CD8-positive, alpha-beta memory T cell (primary cell): ENCODE data around the gene KRTAP10-9. TPM values are rescaled to one million over a fixed set of nuclear protein-coding genes. Genes with fewer than 3 reads are reported as not detected.
"Not testable (repeated sequence)": the region's sequence is repeated elsewhere in the genome, so short reads cannot be mapped to it uniquely, and the experiment has no call there.

ENCODE experiments used
- CTCF ChIA-PET: fragments of 350-600 bp; sonication (Branson Sonifier 250); formaldehyde crosslinking; loops from one replicate; lab custom pipeline; 2021; ENCODE audit warnings: antibody characterized with exemption; lab: Charles Lee
- POLR2A ChIA-PET: fragments of 350-600 bp; sonication (Branson Sonifier 250); formaldehyde crosslinking; loops from one replicate; lab custom pipeline; 2021; ENCODE audit warnings: antibody characterized with exemption; lab: Charles Lee
- DNase-seq, 5 donors: peaks; one replicate each; pipeline versions ENCODE4 v3.0.0 to v3.0.0-alpha.2; 2020 to 2022; ENCODE audit warnings: mixed read lengths in 1 of 5
- H3K27ac ChIP-seq: one replicate; pipeline ENCODE4 v1.7.0; 2013; ENCODE audit warnings: low read depth, mild to moderate bottlenecking, low read length, moderate library complexity
- H3K27me3 ChIP-seq: 2 replicates; pipeline ENCODE4 v1.7.0; 2013; ENCODE audit warnings: low read length, mild to moderate bottlenecking; ENCODE audit not compliant: insufficient read depth, poor library complexity, severe bottlenecking
- H3K36me3 ChIP-seq: 2 replicates; pipeline ENCODE4 v1.7.0; 2013; ENCODE audit warnings: mild to moderate bottlenecking, low read length, moderate library complexity; ENCODE audit not compliant: insufficient read depth
- H3K4me1 ChIP-seq: 2 replicates; pipeline ENCODE4 v1.7.0; 2013; ENCODE audit warnings: mild to moderate bottlenecking, low read length, moderate library complexity; ENCODE audit not compliant: insufficient read depth
- H3K4me3 ChIP-seq: 2 replicates; pipeline ENCODE4 v1.7.0; 2013; ENCODE audit warnings: mild to moderate bottlenecking, low read length
- H3K9me3 ChIP-seq: 2 replicates; pipeline ENCODE4 v1.7.0; 2013; ENCODE audit warnings: mild to moderate bottlenecking, low read length
- H3K27ac Mint-ChIP-seq, 8 donors: one replicate each; pipeline ENCODE4 v1.8.0; 2020 to 2021; ENCODE audit warnings: mixed read lengths in 8 of 8, mild to moderate bottlenecking in 6 of 8, inconsistent platforms in 3 of 8, moderate library complexity in 3 of 8
- H3K27me3 Mint-ChIP-seq, 2 donors: one replicate each; pipeline ENCODE4 v1.8.0; 2020 to 2021; ENCODE audit warnings: mixed read lengths in 2 of 2, mild to moderate bottlenecking in 1 of 2, moderate library complexity in 1 of 2
- H3K36me3 Mint-ChIP-seq, 3 donors: one replicate each; pipeline ENCODE4 v1.8.0; 2020 to 2021; ENCODE audit warnings: mixed read lengths in 3 of 3, inconsistent platforms in 1 of 3, mild to moderate bottlenecking in 1 of 3
- H3K4me1 Mint-ChIP-seq, 3 donors: one replicate each; pipeline ENCODE4 v1.8.0; 2020 to 2021; ENCODE audit warnings: mixed read lengths in 3 of 3, inconsistent platforms in 1 of 3, mild to moderate bottlenecking in 1 of 3
- H3K4me3 Mint-ChIP-seq, 7 donors: one replicate each; pipeline ENCODE4 v1.8.0; 2020 to 2021; ENCODE audit warnings: mixed read lengths in 7 of 7, mild to moderate bottlenecking in 6 of 7, moderate library complexity in 4 of 7, inconsistent platforms in 2 of 7
- H3K9me3 Mint-ChIP-seq, 5 donors: one replicate each; pipeline ENCODE4 v1.8.0; 2020 to 2022; ENCODE audit warnings: mixed read lengths in 5 of 5, mild to moderate bottlenecking in 3 of 5, moderate library complexity in 2 of 5, inconsistent platforms in 1 of 5
- polyA plus RNA-seq: library from polyadenylated mRNA; unstranded; fragments of 300-500 nt; fragmentation: Illumina TruSeq; gene quantifications from one replicate; pipeline ENCODE4 v1.2.3, GENCODE V29; 2021
- total RNA-seq, 2 experiments: library from RNA; stranded (reverse); gene quantifications; one replicate each; pipeline ENCODE4 v1.2.3, GENCODE V29; 2021

Gene KRTAP10-9
- total and polyA plus RNA-seq, 3 experiments from 2014 or later, result not detected

- Histone ChIP-seq H3K4me3 (no peak overlapping the region), H3K4me1 (peaks cover 3% of the 10 kb centered on the region), H3K27ac (no peak overlapping the region), H3K36me3 (no peaks in the 10 kb centered on the region), H3K27me3 (no peaks in the 10 kb centered on the region), H3K9me3 (no peaks in the 10 kb centered on the region)
- Mint-ChIP-seq H3K4me3 (no peak overlapping the region), H3K36me3 (peaks cover 0 to 26% (median 3%) of the 10 kb centered on the region in 3 donors), H3K27me3 (peaks cover 10 to 40% of the 10 kb centered on the region in 2 donors), H3K27ac (no peak overlapping the region), H3K9me3 (peaks cover 10 to 26% (median 17%) of the 10 kb centered on the region in 5 donors), H3K4me1 (peaks cover 1 to 14% (median 14%) of the 10 kb centered on the region in 3 donors)
- ChIA-PET CTCF (no interaction called here), POLR2A (no interaction called here)
- DNase-seq, result no peak
Measured at GRCh38 chr21:44583089-44583799, 43.6 kb upstream of the KRTAP10-9 start.

- H3K9me3 Mint-ChIP-seq, result peaks cover 10 to 24% (median 16%) of the 10 kb centered on the region in 5 donors
- Histone ChIP-seq H3K4me1 (peaks cover 3% of the 10 kb centered on the region), H3K36me3 (no peaks in the 10 kb centered on the region), H3K27ac (no peak overlapping the region), H3K4me3 (no peak overlapping the region), H3K27me3 (no peaks in the 10 kb centered on the region), H3K9me3 (no peaks in the 10 kb centered on the region)
- peaks cover 0 to 26% (median 3%) of the 10 kb centered on the region in 3 donors for H3K36me3 Mint-ChIP-seq
- H3K4me3 Mint-ChIP-seq, result no peak overlapping the region
- H3K27ac Mint-ChIP-seq, result peak overlapping the region in 1 of 8 donors; percentile 3
- peaks cover 1 to 14% (median 14%) of the 10 kb centered on the region in 3 donors for H3K4me1 Mint-ChIP-seq
- no peak for DNase-seq
- H3K27me3 Mint-ChIP-seq, result peaks cover 10 to 40% of the 10 kb centered on the region in 2 donors
- POLR2A ChIA-PET, result no interaction called here
- CTCF ChIA-PET, result no interaction called here
Measured at GRCh38 chr21:44583800-44584147, 43.1 kb upstream of the KRTAP10-9 start.

GRCh38 chr21:44585892-44586291 is 41.0 kb upstream of the KRTAP10-9 start:
- no peaks in the 10 kb centered on the region for H3K36me3 ChIP-seq
- Mint-ChIP-seq H3K4me1 (peaks cover 1 to 14% (median 14%) of the 10 kb centered on the region in 3 donors), H3K36me3 (peaks cover 0 to 26% (median 2%) of the 10 kb centered on the region in 3 donors), H3K4me3 (no peak overlapping the region), H3K27ac (peak overlapping the region in 1 of 8 donors; percentile 51), H3K9me3 (peaks cover 7 to 16% (median 10%) of the 10 kb centered on the region in 5 donors), H3K27me3 (peaks cover 10 to 42% of the 10 kb centered on the region in 2 donors)
- H3K4me1 ChIP-seq, result peaks cover 3% of the 10 kb centered on the region
- no peaks in the 10 kb centered on the region for H3K27me3 ChIP-seq
- H3K27ac ChIP-seq, result no peak overlapping the region
- ChIA-PET POLR2A (no interaction called here), CTCF (no interaction called here)
- no peaks in the 10 kb centered on the region for H3K9me3 ChIP-seq
- no peak for DNase-seq
- no peak overlapping the region for H3K4me3 ChIP-seq

- ChIA-PET CTCF (no interaction called here), POLR2A (no interaction called here)
- Mint-ChIP-seq H3K4me1 (peaks cover 0 to 13% (median 1%) of the 10 kb centered on the region in 3 donors), H3K27ac (no peak overlapping the region), H3K9me3 (peaks cover 0 to 1% (median 0%) of the 10 kb centered on the region in 5 donors), H3K4me3 (no peak overlapping the region), H3K36me3 (peaks cover 0 to 8% (median 0%) of the 10 kb centered on the region in 3 donors), H3K27me3 (peaks cover 5 to 41% of the 10 kb centered on the region in 2 donors)
- Histone ChIP-seq H3K27ac (no peak overlapping the region), H3K36me3 (no peaks in the 10 kb centered on the region), H3K4me1 (no peaks in the 10 kb centered on the region), H3K9me3 (no peaks in the 10 kb centered on the region), H3K4me3 (no peak overlapping the region), H3K27me3 (no peaks in the 10 kb centered on the region)
- DNase-seq, result no peak
Measured at GRCh38 chr21:44589094-44589493, 37.8 kb upstream of the KRTAP10-9 start.

GRCh38 chr21:44589586-44590305 is 37.1 kb upstream of the KRTAP10-9 start:
- POLR2A ChIA-PET, result no interaction called here

GRCh38 chr21:44590311-44590721 is 36.6 kb upstream of the KRTAP10-9 start:
- no peaks in the 10 kb centered on the region for H3K4me1 ChIP-seq
- Mint-ChIP-seq H3K27me3 (peaks cover 1 to 32% of the 10 kb centered on the region in 2 donors), H3K9me3 (no peaks in the 10 kb centered on the region), H3K4me3 (no peak overlapping the region), H3K27ac (no peak overlapping the region), H3K36me3 (peaks cover 0 to 7% (median 2%) of the 10 kb centered on the region in 3 donors), H3K4me1 (peaks cover 2 to 11% (median 3%) of the 10 kb centered on the region in 3 donors)
- no peak overlapping the region for H3K4me3 ChIP-seq
- no peaks in the 10 kb centered on the region for H3K36me3 ChIP-seq
- no peak for DNase-seq
- H3K27me3 ChIP-seq, result no peaks in the 10 kb centered on the region
- ChIA-PET POLR2A (no interaction called here), CTCF (no interaction called here)
- no peak overlapping the region for H3K27ac ChIP-seq
- no peaks in the 10 kb centered on the region for H3K9me3 ChIP-seq

More at GRCh38 chr21:44589586-44590305, 37.1 kb upstream of the KRTAP10-9 start:
- H3K4me1 ChIP-seq, result no peaks in the 10 kb centered on the region
- Mint-ChIP-seq H3K9me3 (no peaks in the 10 kb centered on the region), H3K4me3 (no peak overlapping the region), H3K36me3 (peaks cover 0 to 8% (median 0%) of the 10 kb centered on the region in 3 donors), H3K27ac (no peak overlapping the region), H3K27me3 (peaks cover 5 to 36% of the 10 kb centered on the region in 2 donors), H3K4me1 (peaks cover 0 to 8% (median 0%) of the 10 kb centered on the region in 3 donors)
- H3K27ac ChIP-seq, result no peak overlapping the region
- H3K27me3 ChIP-seq, result no peaks in the 10 kb centered on the region
- CTCF ChIA-PET, result no interaction called here
- H3K4me3 ChIP-seq, result no peak overlapping the region
- no peak for DNase-seq
- H3K36me3 ChIP-seq, result no peaks in the 10 kb centered on the region
- H3K9me3 ChIP-seq, result no peaks in the 10 kb centered on the region

- H3K4me3 ChIP-seq, H3K4me1 ChIP-seq, H3K27me3 ChIP-seq, H3K36me3 Mint-ChIP-seq, H3K4me3 Mint-ChIP-seq, DNase-seq, H3K36me3 ChIP-seq, H3K27ac ChIP-seq, CTCF ChIA-PET, H3K9me3 Mint-ChIP-seq, POLR2A ChIA-PET, H3K9me3 ChIP-seq: not testable (repeated sequence)
- peak overlapping the region in 1 of 8 donors; percentile 83 for H3K27ac Mint-ChIP-seq
- peaks cover 2 to 12% (median 5%) of the 10 kb centered on the region in 3 donors for H3K4me1 Mint-ChIP-seq
- H3K27me3 Mint-ChIP-seq, result peaks cover 1 to 25% of the 10 kb centered on the region in 2 donors
Measured at GRCh38 chr21:44590897-44591800, 35.7 kb upstream of the KRTAP10-9 start.
